ENCODE measurements around the gene FOXQ1. TPM values are rescaled to one million over a fixed set of nuclear protein-coding genes. Genes with fewer than 3 reads are reported as not detected.

The FOXQ1 gene
- total RNA-seq, 1 donor from 2014 or later, result not detected

DNA sequence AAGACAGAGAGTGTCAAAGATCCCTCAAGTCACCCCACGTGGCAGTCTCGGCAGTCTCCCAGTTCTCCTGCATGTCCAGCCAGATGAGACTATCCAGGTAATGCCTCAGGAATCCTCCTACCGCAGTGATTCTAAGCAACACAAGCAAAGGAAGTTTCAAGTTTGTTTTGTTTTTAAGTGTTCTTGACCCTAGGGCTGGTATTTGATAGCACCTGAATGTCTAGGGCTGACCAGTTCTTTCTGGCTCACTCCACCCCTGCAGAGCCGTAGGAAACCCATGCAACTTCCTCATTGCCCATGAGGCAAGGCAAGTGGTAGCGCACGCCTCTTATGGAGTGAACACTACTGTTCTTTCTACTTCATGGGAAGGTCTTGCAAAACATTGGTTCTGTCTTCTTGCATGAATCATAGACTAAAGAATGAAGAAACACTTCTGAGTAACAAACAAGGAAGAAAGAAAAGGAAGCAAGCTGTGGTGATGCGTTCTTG is 24.8 kb upstream of the FOXQ1 start:
- TF ChIP-seq EZH2phosphoT487 (IDR thresholded peaks at IDR 0.05) (no peak), EZH2 (IDR thresholded peaks at IDR 0.05) (no peak)
- TF ChIP-seq, protein P1, sequence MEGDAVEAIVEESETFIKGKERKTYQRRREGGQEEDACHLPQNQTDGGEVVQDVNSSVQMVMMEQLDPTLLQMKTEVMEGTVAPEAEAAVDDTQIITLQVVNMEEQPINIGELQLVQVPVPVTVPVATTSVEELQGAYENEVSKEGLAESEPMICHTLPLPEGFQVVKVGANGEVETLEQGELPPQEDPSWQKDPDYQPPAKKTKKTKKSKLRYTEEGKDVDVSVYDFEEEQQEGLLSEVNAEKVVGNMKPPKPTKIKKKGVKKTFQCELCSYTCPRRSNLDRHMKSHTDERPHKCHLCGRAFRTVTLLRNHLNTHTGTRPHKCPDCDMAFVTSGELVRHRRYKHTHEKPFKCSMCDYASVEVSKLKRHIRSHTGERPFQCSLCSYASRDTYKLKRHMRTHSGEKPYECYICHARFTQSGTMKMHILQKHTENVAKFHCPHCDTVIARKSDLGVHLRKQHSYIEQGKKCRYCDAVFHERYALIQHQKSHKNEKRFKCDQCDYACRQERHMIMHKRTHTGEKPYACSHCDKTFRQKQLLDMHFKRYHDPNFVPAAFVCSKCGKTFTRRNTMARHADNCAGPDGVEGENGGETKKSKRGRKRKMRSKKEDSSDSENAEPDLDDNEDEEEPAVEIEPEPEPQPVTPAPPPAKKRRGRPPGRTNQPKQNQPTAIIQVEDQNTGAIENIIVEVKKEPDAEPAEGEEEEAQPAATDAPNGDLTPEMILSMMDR (IDR thresholded peaks at IDR 0.05), result no peak
- no peak overlapping the region for H3K27ac Mint-ChIP-seq
- H3K4me3 ChIP-seq, result no peak overlapping the region

DNA sequence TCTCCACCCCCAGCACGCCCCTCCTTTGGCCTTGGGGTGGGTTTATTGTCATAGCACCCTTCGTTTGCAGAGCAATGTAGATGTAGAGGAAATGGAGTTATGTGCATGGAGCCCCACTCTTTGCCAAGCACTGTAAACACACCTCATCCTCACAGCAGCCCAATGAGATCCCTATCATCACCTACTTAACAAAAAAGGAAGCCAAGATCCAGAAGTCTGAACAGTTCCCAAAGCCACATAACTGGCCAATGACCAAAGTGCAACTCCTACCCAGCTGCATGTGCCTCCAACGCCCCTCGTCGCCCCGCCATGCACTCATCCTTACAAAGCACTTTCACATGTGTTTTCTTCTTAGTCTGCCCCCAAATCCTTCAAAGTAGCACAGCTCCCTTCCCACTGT is 21.8 kb upstream of the FOXQ1 start:
- Mint-ChIP-seq H3K4me1 (no peaks in the 10 kb centered on the region), H3K9me3 (peaks cover under 1% of the 10 kb centered on the region), H3K4me3 (no peak overlapping the region), H3K27ac (no peak overlapping the region), H3K27me3 (ENCODE audit: insufficient read depth, low read depth) (peaks cover 6% of the 10 kb centered on the region), H3K36me3 (no peaks in the 10 kb centered on the region)
- DNase-seq (ENCODE audit: low spot score), result no peak
- H4K20me1 ChIP-seq (ENCODE audit: low read depth), result no peaks in the 10 kb centered on the region
- no peaks in the 10 kb centered on the region for H3K79me2 ChIP-seq (ENCODE audit: low read depth)
- TF ChIP-seq EZH2phosphoT487 (IDR thresholded peaks at IDR 0.05), result no peak
- TF ChIP-seq, protein P1 (IDR thresholded peaks at IDR 0.05), result no peak
- no peak for TF ChIP-seq EZH2 (IDR thresholded peaks at IDR 0.05)
- no peaks in the 10 kb centered on the region for H3K4me1 ChIP-seq
- H3K9me3 ChIP-seq (ENCODE audit: low read depth), result no peaks in the 10 kb centered on the region
- no peak overlapping the region for H3K9ac ChIP-seq
- H3K27me3 ChIP-seq, result no peaks in the 10 kb centered on the region
- no peak overlapping the region for H3K27ac ChIP-seq
- no peak overlapping the region for H2AFZ ChIP-seq (replicated peaks)
- no peak overlapping the region for H3K4me2 ChIP-seq
- no peaks in the 10 kb centered on the region for H3F3A ChIP-seq (ENCODE audit: low read depth)
- H3K4me3 ChIP-seq, result no peak overlapping the region
- no peaks in the 10 kb centered on the region for H3K36me3 ChIP-seq

More for the DNA sequence above, 24.8 kb upstream of the FOXQ1 start:
- H3K4me3 Mint-ChIP-seq, result no peak overlapping the region
- Histone ChIP-seq H3K9ac (no peak overlapping the region), H3K27me3 (no peaks in the 10 kb centered on the region), H2AFZ (replicated peaks) (no peak overlapping the region), H3K36me3 (no peaks in the 10 kb centered on the region), H3K79me2 (ENCODE audit: low read depth) (no peaks in the 10 kb centered on the region), H3K4me2 (no peak overlapping the region), H3K9me3 (ENCODE audit: low read depth) (no peaks in the 10 kb centered on the region), H3K27ac (no peak overlapping the region), H3F3A (ENCODE audit: low read depth) (no peaks in the 10 kb centered on the region), H3K4me1 (no peaks in the 10 kb centered on the region), H4K20me1 (ENCODE audit: low read depth) (no peaks in the 10 kb centered on the region)
- no peaks in the 10 kb centered on the region for H3K36me3 Mint-ChIP-seq
- H3K9me3 Mint-ChIP-seq, result no peaks in the 10 kb centered on the region
- no peak for DNase-seq (ENCODE audit: low spot score)
- no peaks in the 10 kb centered on the region for H3K4me1 Mint-ChIP-seq
- peaks cover 11% of the 10 kb centered on the region for H3K27me3 Mint-ChIP-seq (ENCODE audit: insufficient read depth, low read depth)

DNA sequence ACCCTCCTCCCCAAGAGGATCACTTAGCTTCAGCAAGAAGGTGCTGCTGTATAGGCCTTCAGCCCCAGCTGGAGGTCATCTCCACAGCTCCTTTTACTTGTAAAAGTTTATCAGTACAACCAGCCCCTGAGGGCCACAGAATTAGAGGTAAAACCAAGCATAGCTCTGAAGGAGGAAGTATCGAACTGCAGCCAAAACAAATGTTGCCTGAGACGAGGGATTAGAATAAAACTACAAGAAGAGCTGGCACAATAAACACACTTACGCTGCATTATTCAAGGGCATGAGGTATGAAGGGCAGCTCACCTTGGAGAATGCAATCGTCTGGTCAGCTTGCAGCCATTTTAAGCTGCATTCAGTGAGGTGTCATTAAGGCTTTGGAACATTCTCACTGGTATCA is 21.1 kb upstream of the FOXQ1 start:
- Mint-ChIP-seq H3K36me3 (no peaks in the 10 kb centered on the region), H3K27me3 (ENCODE audit: insufficient read depth, low read depth) (peaks cover 4% of the 10 kb centered on the region), H3K9me3 (peaks cover 2% of the 10 kb centered on the region), H3K4me1 (no peaks in the 10 kb centered on the region), H3K27ac (no peak overlapping the region), H3K4me3 (no peak overlapping the region)
- Histone ChIP-seq H2AFZ (replicated peaks) (no peak overlapping the region), H3K79me2 (ENCODE audit: low read depth) (no peaks in the 10 kb centered on the region), H3K9ac (no peak overlapping the region), H4K20me1 (ENCODE audit: low read depth) (no peaks in the 10 kb centered on the region), H3K4me2 (no peak overlapping the region), H3K9me3 (ENCODE audit: low read depth) (no peaks in the 10 kb centered on the region), H3K4me1 (no peaks in the 10 kb centered on the region), H3K4me3 (no peak overlapping the region), H3K36me3 (no peaks in the 10 kb centered on the region), H3K27ac (no peak overlapping the region), H3K27me3 (no peaks in the 10 kb centered on the region), H3F3A (ENCODE audit: low read depth) (no peaks in the 10 kb centered on the region)
- TF ChIP-seq, protein P1 (IDR thresholded peaks at IDR 0.05), result no peak
- TF ChIP-seq EZH2 (IDR thresholded peaks at IDR 0.05), result no peak
- TF ChIP-seq EZH2phosphoT487 (IDR thresholded peaks at IDR 0.05), result no peak
- DNase-seq (ENCODE audit: low spot score), result no peak
